ENCODE results near the gene TRIM63.

DNA sequence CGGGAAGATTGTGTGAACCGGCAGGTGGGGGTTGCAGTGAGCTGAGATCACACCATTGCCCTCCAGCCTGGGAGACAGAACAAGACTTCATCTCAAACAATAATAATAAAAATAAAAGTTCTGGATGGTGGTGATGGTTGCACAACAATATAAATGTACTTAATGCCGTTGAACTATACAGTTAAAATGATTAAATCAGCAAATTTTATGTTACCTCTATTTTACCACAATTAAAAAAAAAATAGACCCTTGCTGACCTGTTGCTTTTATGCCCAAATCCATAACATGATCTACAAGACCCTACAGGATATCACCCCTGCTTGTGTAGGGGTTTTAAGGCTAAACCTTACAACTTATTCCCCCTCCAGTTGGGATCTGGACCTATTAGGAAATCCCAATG lies 32.4 kb upstream of the TRIM63 start:
- TF ChIP-seq, protein P1, sequence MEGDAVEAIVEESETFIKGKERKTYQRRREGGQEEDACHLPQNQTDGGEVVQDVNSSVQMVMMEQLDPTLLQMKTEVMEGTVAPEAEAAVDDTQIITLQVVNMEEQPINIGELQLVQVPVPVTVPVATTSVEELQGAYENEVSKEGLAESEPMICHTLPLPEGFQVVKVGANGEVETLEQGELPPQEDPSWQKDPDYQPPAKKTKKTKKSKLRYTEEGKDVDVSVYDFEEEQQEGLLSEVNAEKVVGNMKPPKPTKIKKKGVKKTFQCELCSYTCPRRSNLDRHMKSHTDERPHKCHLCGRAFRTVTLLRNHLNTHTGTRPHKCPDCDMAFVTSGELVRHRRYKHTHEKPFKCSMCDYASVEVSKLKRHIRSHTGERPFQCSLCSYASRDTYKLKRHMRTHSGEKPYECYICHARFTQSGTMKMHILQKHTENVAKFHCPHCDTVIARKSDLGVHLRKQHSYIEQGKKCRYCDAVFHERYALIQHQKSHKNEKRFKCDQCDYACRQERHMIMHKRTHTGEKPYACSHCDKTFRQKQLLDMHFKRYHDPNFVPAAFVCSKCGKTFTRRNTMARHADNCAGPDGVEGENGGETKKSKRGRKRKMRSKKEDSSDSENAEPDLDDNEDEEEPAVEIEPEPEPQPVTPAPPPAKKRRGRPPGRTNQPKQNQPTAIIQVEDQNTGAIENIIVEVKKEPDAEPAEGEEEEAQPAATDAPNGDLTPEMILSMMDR (IDR thresholded peaks at IDR 0.05) = no peak
- no peak for TF ChIP-seq EZH2 (IDR thresholded peaks at IDR 0.05; ENCODE audit: borderline replicate concordance, insufficient read depth, low read depth, low read length, poor library complexity, severe bottlenecking)

Data from B cell (primary cell).